GM04503 (cell line): ENCODE data around the gene TEX38.
A peak's percentile ranks its signal among the peaks of the same experiment; 100 is the strongest.
"Not testable (repeated sequence)": the region's sequence is repeated elsewhere in the genome, so short reads cannot be mapped to it uniquely, and the experiment has no call there.

Experiments
- DNase-seq: peaks from one replicate; pipeline ENCODE4 v3.0.0-alpha.2; 2012; ENCODE audit warnings: low read depth

Gene TEX38

DNA sequence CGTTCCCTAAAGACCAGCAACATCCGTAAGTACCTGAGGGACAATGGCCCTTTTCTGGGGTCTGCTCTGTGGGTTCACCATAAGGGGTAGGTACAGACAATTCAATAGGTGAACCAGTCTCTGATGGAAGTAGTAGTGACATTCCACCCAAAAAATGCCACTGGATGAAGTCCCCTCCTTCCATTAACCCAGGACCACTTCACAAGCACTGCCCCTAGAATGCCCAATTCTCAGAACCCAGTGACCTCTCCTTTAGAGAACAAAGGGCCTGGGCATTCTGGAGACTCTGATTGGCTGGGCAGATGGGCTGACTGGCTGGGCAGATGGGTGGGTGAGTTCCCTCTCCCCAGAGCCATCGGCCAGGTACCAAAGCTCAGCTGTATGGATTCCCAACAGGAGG lies at the start of gene TEX38:
Gene TEX38 (plus strand): TSS at position 301 of the 400 bp plus-strand sequence. CDS start 81 bp downstream, at position 382.
- DNase-seq: no peak

DNA sequence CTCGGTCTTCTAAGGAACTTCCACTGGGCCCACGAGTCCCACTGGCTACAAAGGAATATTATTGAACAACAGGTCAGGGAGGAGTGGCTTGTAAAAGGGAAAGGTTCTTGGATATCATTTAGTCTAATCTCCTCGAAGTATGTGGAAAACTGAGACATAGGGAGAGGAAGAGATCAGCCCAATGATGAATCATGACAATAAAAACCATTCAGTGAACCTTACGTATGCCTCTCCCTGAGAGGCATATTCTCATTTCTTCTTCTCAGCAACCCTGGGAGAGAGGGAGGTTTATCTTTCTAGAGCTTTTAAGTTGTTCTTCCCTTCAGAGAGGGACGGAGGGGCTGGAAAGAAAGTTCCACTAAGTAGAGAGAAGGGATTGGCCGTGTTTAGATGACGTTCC lies 49.7 kb upstream of the TEX38 start:
- no peak for DNase-seq

DNA sequence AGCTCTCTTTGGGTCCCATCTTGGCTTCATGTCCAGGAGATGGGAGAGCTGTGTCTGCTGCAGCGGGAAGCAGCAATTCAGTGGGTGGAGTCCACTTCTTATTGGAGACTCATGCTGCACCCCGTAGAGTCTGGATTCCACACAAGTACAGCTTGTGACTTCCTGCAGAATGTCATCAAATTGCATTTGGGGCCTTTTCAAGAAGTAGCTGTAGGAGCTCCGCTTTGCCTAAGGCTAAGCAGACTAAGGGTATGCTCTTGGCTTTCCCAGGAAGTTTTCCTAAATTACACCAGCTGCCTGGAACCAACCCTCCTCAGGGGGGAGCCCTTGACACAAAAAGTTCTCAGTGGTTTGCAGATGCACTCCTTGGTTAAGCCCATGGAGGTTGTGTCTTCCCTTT lies 49.3 kb upstream of the TEX38 start:
- DNase-seq: no peak

DNA sequence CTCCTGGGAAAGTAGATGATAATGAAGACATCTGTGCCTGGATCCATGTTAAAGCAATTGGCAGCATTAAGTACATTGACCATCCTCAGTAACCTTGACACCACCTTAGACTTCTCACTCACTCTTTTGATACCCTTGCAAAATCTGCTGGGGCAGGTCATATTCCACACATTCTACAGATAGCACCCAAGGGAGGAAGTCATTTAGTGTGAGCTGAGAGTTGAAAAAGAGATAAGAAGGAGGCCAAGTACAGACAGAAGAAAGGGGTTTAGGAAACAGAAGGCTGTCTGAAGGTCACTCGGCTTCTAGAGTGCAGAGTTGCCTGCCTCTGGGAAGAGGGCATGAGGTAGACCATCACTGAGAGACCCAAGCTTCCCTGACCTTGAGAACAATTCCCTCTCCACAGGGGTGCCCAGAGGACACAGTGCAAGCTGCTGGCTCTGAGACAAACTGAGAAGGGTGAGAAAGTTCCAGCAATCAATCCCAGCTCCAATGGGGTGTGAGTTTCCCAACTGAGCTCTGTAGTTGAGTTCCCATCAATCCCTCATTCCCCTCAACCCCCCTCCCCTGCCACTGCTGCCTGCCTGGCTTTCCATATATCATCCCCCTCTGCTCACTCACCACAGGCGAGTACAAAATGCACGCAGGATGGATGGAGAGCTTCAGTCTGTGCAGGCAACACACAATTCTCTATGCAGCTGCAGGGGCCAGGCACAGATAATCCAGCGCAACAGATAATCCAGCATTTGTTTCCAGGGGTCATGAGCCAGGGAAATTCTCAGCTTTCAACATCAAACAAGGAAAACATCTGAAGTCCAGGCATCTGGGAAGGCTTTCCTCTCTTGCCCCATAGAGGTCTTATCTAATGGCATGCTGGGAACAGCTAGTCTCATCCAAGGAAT lies 47.7 kb upstream of the TEX38 start:
- no peak for DNase-seq

DNA sequence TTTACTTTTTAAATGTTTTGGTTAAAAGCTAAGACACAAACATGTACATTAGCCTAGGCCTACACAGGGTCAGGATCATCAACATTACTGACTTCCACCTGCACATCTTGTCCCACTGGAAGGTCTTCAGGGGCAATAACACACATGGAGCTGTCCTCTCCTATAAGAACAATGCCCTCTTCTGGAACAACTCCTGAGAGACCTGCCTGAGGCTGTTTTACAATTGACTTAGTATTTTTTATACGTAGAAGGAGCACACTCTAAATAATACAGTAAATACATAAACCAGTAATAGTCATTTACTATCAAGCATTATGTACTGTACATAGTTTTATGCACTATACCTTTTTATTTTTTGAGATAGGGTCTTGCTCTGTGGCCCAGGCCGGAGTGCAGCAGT lies 40.9 kb upstream of the TEX38 start:
- no peak for DNase-seq

- no peak for DNase-seq
Observed at GRCh38 chr1:46635205-46635604, 36.4 kb upstream of the TEX38 start.

- DNase-seq: no peak
Observed at GRCh38 chr1:46637444-46638083, 34.1 kb upstream of the TEX38 start.

- DNase-seq: no peak
Observed at GRCh38 chr1:46638921-46639320, 32.7 kb upstream of the TEX38 start.

GRCh38 chr1:46639547-46639946 lies 32.1 kb upstream of the TEX38 start:
- DNase-seq: no peak

DNA sequence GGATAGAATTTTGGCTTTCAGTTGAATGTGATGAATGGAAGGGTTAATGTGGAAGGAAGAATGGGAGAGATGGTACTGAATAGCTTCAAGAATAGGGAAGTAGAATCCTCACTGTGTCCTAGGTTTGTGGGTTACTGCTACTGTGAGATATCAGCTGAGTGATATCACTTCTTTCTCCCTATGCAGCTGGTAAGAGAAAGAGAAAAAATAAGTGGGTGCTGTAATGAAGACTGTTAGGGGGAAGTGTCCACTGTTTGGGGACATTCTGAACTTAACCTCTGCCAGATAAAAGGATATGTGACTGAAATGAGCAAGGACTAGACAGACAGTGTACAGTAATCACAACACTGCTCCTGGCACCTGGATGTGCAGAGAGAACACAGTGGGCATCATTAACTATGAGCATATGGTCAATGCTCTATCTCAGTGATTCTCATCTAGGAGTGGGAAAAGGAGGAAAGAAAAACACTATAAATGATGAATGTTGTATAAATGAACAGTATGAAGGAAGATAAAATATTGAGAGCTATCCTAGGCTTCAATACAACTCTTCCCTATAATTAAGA lies 29.5 kb upstream of the TEX38 start:
- no peak for DNase-seq

DNA sequence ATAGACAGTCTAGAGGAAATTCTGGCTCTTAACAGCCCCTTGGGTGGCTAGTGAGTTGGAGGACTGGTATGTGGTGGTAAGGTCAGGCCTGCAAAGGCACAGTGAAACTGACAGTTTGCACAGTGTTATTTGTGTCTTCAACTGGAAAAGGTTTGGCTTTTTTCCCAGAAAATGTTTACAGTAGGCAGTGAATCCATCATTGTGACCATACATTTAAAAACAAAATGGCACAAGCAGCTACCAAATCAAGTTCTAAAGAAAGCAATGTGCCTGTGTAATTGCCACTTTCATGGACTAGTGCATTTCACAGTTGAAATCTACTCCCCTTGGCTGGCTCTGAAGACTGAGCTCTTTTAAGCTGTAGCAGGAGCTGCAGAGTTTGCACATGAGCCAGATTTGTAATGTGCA lies 28.3 kb upstream of the TEX38 start:
- peak; percentile 88 for DNase-seq

DNA sequence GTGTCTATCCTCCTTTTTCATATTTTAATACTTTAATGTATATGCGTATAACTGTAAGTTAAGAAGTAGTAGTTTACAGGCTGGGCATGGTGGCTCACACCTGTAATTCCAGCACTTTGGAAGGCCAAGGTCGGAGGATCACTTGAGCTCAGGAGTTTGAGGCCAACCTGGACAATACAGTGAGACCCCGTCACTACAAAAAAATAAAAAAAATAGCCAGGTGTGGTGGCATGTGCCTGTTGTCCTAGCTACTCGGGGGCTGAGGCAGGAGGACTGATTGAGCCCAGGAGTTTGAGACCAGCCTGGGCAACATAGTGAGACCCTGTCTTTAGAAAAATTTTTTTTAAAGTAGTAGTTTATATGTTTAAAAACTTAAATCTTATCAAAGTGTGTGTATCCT lies 25.8 kb upstream of the TEX38 start:
- DNase-seq: no peak

GRCh38 chr1:46646331-46646730 lies 25.3 kb upstream of the TEX38 start:
- no peak for DNase-seq

DNA sequence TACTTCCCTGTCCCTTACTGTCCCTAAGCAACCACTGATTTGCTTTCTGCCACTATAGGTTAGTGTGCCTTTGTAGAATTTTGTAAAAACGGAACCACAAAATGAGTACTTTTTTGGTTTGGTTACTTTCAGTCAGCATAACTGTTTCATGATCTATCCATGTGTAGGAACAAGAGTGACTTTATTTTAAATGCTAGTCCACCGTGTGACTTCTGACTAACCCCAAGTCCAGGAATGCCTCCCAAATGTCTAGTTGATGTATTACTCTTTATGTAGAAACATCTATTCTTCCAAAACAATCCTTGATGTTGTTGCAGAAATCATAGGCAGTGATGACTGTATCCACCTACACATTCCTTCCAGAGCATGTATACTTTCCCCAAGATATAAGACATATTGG lies 24.8 kb upstream of the TEX38 start:
- no peak for DNase-seq

- DNase-seq: no peak
Observed at GRCh38 chr1:46647611-46648010, 24.0 kb upstream of the TEX38 start.

- no peak for DNase-seq
Observed at GRCh38 chr1:46649764-46650163, 21.9 kb upstream of the TEX38 start.

- DNase-seq: no peak
Observed at GRCh38 chr1:46650491-46650890, 21.2 kb upstream of the TEX38 start.

DNA sequence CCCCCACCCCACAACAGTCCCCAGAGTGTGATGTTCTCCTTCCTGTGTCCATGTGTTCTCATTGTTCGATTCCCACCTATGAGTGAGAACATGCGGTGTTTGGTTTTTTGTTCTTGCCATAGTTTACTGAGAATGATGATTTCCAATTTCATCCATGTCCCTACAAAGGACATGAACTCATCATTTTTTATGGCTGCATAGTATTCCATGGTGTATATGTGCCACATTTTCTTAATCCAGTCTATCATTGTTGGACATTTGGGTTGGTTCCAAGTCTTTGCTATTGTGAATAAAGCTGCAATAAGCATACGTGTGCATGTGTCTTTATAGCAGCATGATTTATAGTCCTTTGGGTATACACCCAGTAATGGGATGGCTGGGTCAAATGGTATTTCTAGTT lies 20.5 kb upstream of the TEX38 start:
- not testable (repeated sequence) for DNase-seq

DNA sequence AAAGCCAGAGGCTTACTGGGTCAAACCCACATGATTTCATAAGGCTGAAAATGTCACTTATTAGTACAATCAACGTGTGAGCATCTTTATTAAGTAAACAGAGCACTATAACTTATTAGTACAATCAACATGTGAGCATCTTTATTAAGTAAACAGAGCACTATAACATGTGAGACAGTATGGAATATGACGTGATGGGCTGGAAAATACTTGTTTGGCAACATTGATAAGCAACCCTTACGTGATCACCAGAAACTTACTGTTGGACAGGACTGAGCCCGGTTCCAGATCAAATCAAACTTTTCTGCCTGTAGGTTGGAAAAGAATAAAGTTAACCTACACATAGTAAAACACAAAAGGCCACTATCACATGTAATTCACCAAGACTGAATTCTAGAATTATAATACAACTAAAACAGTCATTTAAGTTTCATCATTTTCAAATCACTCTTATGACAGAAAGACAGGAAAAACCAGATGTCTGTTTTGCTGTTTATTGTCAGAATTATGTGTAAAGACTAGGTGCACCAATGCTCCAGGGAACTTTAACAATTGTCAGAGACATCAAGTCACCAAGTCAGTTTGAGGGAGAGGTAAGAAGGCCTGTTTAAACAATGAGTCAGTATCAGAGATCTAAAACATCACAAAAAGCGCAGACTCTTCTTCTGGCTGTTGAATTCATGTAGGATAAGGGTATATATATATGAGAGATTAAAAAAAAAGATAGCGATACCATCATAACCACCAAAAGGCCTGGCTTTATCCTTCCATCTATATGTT lies 19.1 kb upstream of the TEX38 start:
- no peak for DNase-seq

DNA sequence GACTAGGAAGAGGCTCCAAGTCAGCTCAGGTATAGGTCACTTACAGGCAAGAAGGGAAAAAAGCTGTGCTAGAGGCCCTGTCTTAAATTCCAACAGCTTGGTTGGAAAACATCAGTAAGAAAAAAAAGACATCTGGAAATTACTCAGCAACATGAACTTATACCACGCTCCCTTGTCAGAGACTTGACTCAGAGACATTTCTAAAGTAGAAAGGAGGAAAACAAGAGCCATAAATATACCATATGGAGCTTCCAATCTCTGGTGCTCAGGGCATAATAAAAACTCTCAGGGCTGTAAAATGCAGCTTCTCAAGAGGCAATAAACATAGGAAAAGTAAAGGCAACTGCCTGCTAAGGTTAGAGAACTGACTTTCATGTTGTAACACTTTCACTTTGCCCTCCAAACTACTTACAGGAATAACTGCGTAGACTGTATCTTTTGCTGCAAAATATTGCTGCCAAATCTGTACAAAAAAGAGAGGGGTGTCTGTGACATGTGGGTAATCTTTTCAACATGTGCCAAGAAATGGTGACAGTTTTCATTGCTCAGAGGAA lies 18.2 kb upstream of the TEX38 start:
- DNase-seq: no peak

- DNase-seq: no peak
Observed at GRCh38 chr1:46654012-46654411, 17.6 kb upstream of the TEX38 start.

DNA sequence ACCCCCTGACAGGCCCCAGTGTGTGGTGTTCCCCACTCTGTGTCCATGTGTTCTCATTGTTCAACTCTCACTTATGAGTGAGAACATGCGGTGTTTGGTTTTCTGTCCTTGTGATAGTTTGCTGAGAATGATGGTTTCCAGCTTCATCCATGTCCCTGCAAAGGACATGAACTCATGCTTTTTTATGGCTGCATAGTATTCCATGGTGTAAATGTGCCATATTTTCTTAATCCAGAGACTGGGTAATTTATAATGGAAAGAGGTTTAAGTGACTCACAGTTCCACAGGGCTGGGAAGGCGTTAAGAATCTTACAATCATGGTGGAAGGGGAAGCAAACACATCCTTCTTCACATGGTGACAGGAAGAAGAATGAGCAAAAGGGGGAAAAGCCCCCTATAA lies 17.0 kb upstream of the TEX38 start:
- not testable (repeated sequence) for DNase-seq
